Mucosa of descending colon (tissue), 3 donors: Measurements from ENCODE around the gene BSG. TPM values are rescaled to one million over a fixed set of nuclear protein-coding genes. Genes with fewer than 3 reads are reported as not detected.

ENCODE experiments used
- ATAC-seq: fragments of 200-7000 bp; cut with Tn5 transposase; one replicate; pipeline ENCODE4 v1.9.1; 2020; ENCODE audit warnings: mild to moderate bottlenecking, moderate library complexity
- DNase-seq, 3 donors: peaks; one replicate each; pipeline ENCODE4 v3.0.0-alpha.2; 2020
- H3K36me3 ChIP-seq: fragments of 200-600 bp; one replicate; pipeline ENCODE4 v1.8.0; 2021; ENCODE audit warnings: low read depth, mild to moderate bottlenecking
- H3K4me1 ChIP-seq: fragments of 200-600 bp; one replicate; pipeline ENCODE4 v1.8.0; 2021; ENCODE audit warnings: low read depth, mild to moderate bottlenecking
- H3K4me3 ChIP-seq: fragments of 200-600 bp; one replicate; pipeline ENCODE4 v1.8.0; 2021; ENCODE audit warnings: mild to moderate bottlenecking
- H3K9me3 ChIP-seq: fragments of 200-600 bp; one replicate; pipeline ENCODE4 v1.8.0; 2021; ENCODE audit warnings: mild to moderate bottlenecking
- intact Hi-C, 2 donors: fragments of 100-400 bp; cut with DNase I in 1 of 2; cut with micrococcal nuclease in 1 of 2; formaldehyde crosslinking; loops; one replicate each; pipeline versions ENCODE4 v1.11.0 to v1.11.1; 2022; cut with DNase I, micrococcal nuclease
- total RNA-seq, 3 donors: library from RNA; stranded (reverse); fragmentation: NEBNext Ultra II Directional in 2 of 3; extraction: Animal tissue kit (Norgen Biotek cat#: 25700) in 2 of 3; gene quantifications; one replicate each; pipeline versions ENCODE4 v1.2.1 to v1.2.4, GENCODE V29; 2021 to 2023
- TF ChIP-seq, protein P1 (sequence below): fragments of 200-600 bp; IDR thresholded peaks from one replicate; pipeline ENCODE4 v1.8.0; 2022; ENCODE audit warnings: antibody characterized with exemption, mild to moderate bottlenecking
- donor health status: DM: no; HTN: no; CAD: no; lungs with moderate emphysema.
- donor health status: DM: no; HTN: no; CAD: no.
- donor health status: DM: no; HTN: yes; CAD: no.

BSG gene
- total RNA-seq, 3 donors from 2014 or later: 695 to 1,536 (median 896) TPM

DNA sequence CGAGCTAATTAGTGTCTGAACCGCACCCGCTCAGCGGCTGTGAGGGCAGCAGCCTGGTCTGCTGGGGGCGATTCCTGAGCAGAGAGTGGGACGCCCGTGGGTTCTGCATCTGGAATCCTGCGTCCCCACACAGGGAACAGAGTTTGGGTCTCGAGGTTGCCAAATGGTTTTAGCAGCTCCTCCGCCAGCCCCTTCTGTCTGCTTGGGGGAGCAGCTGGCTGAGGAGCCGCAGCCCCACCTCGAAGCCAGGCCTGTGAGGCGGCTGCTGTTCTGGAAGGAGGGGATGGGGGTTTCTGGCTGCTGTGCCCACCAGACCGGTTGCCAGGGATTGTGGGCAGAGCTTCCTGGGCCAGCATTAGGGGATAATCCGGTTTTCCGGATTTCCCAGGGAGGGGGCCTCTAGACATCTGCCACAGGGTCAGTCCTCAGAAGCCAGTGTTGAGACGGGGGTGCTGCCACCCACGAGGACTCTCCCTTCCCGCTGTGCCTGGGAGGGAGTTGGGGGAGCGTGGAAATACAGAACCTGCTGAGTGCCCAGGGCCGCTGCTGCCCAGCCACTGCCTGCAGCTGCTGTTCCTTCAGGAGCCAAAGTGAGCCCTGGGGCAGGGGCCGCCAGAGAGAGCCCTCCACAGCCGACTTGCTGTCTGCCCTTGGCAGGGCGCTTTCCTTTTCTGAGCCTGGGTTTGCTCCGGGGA, 38.9 kb upstream of the BSG start:
- H3K4me1 ChIP-seq: peaks cover 21% of the 10 kb centered on the region
- H3K4me3 ChIP-seq: no peak overlapping the region
- TF ChIP-seq, protein P1, sequence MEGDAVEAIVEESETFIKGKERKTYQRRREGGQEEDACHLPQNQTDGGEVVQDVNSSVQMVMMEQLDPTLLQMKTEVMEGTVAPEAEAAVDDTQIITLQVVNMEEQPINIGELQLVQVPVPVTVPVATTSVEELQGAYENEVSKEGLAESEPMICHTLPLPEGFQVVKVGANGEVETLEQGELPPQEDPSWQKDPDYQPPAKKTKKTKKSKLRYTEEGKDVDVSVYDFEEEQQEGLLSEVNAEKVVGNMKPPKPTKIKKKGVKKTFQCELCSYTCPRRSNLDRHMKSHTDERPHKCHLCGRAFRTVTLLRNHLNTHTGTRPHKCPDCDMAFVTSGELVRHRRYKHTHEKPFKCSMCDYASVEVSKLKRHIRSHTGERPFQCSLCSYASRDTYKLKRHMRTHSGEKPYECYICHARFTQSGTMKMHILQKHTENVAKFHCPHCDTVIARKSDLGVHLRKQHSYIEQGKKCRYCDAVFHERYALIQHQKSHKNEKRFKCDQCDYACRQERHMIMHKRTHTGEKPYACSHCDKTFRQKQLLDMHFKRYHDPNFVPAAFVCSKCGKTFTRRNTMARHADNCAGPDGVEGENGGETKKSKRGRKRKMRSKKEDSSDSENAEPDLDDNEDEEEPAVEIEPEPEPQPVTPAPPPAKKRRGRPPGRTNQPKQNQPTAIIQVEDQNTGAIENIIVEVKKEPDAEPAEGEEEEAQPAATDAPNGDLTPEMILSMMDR: no peak
- no peak for ATAC-seq
- no peak for DNase-seq
- H3K36me3 ChIP-seq: peaks cover 9% of the 10 kb centered on the region
- H3K9me3 ChIP-seq: no peaks in the 10 kb centered on the region
- intact Hi-C loops: no loop called here

DNA sequence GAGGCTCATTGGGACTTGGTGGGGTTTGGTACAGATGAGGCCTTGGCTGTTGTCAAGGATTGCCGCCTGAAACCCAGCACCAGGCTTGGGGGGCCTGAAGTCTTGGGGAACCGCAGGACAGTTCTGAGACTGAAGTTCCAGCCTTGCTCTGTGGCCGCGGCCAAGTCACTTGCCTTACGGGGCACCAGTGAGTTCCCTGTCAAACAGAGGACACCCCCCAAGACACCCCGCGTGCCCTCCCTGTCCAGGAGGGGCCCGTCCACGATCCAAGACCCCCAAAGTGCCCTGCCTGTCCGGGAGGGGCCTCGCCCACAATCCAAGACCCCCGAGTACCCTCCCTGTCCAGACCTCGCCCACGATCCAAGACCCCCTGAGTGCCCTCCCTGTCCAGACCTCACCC, 38.3 kb upstream of the BSG start:
- Histone ChIP-seq H3K36me3 (peaks cover 9% of the 10 kb centered on the region), H3K4me3 (no peak overlapping the region), H3K9me3 (no peaks in the 10 kb centered on the region), H3K4me1 (peaks cover 21% of the 10 kb centered on the region)
- TF ChIP-seq, protein P1: no peak
- intact Hi-C loops: no loop called here
- no peak for ATAC-seq
- no peak for DNase-seq

DNA sequence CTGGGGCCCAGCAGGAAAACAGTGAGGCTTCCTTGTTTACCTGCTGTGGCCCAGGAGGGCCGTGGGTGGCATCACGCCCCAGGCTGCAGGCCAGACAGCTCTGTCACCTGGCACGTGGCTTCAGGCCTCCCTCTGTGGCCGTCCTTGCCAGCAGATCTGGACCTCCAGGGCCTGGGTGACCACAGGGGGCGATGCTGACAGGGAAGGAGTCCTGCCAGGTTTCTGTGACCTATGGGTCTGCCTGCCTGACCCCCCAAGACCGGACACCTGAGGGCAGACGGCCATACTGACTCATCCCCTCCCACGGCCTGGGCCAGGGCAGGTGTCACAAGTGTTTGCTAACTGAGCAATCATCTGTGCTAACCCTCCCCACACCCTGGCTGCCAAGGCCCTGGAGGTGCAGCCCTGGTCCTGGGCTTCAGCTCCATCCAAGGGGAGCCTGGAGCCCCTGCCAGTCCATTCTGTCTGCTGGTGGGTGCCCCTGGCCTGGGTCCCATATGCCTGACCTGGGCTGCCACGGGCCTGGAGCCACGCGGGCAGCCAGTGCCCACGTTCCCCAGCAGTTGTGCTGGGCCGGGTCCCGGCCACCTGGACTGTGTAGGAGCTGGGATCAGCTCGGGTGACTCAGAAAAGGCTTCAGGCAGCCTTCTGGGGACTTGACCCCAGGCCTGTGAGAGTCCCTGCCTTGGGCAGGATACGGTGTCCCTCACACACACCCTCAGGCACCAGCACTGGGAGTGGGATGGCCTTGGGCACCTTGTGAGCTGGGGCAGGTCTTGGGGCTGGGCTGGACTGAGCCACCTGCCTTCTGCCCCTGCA, 37.2 kb upstream of the BSG start:
- no peaks in the 10 kb centered on the region for H3K9me3 ChIP-seq
- no peak overlapping the region for H3K4me3 ChIP-seq
- no peak for ATAC-seq
- H3K4me1 ChIP-seq: peaks cover 21% of the 10 kb centered on the region
- TF ChIP-seq, protein P1: no peak
- intact Hi-C loops: no loop called here
- peak in 1 of 3 donors; percentile 53 for DNase-seq
- H3K36me3 ChIP-seq: peaks cover 9% of the 10 kb centered on the region

DNA sequence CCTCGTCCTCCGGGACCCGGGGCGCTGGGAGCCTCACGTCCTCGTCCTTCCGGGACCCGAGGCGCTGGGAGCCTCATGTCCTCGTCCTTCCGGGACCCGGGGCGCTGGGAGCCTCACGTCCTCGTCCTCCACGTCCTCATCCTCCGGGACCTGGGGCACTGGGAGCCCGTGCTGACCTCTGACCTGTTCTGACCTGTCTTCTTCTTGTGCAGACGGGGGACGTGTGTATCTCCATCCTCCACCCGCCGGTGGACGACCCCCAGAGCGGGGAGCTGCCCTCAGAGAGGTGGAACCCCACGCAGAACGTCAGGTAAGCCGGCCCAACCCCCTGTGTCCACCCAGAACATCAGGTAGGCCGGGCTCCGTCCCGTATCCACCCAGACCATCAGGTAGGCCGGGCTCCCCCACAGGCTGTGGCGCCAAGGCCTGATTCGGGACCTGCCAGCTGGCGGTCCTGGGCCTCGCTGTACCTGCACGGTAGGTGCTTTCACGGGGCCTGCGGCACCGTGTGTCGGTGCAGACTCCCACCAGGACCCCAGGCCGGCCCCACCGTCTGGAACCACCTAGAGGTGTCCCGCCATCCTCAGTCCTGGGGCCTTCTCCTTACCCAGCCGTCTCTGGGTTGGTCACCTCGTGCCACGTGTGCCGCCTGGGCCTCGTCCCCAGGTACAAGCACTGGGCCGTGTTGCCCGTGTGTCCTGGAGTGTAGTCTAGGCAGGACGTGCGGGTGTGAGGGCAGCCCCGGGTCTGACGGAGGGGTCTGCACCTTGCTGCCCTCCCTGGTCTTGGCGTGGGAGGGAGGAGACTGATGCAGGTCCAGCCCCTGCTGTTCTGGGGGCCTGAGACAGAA, 36.1 kb upstream of the BSG start:
- TF ChIP-seq, protein P1: no peak
- intact Hi-C loops: no loop called here
- no peak overlapping the region for H3K4me3 ChIP-seq
- peaks cover 9% of the 10 kb centered on the region for H3K36me3 ChIP-seq
- ATAC-seq (no peak), DNase-seq (peak in 1 of 3 donors; percentile 50)
- H3K4me1 ChIP-seq: peaks cover 21% of the 10 kb centered on the region
- H3K9me3 ChIP-seq: no peaks in the 10 kb centered on the region

DNA sequence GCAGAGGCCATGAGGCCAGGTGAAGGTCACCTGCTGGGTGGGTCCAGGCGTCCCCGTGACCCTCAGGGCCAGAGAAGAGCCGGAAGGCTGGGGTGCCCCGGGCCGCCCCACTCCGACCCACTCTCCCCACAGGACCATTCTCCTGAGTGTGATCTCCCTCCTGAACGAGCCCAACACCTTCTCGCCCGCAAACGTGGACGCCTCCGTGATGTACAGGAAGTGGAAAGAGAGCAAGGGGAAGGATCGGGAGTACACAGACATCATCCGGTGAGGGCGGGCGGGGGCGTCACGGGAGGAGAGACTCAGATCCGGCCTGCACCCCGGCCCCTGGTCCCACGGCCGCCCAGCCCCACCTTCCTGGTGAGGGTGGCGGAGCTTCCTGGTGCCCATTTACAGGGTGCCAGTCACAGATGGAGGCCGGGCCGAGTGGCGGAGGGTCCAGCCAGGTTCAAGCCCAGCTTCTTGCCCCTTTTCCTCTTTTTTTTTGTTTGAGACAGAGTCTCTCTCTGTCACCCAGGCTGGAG, 35.5 kb upstream of the BSG start:
- TF ChIP-seq, protein P1: no peak
- H3K9me3 ChIP-seq: no peaks in the 10 kb centered on the region
- intact Hi-C loops: no loop called here
- H3K4me3 ChIP-seq: no peak overlapping the region
- no peak for DNase-seq
- H3K4me1 ChIP-seq: peaks cover 21% of the 10 kb centered on the region
- H3K36me3 ChIP-seq: peaks cover 9% of the 10 kb centered on the region
- ATAC-seq: no peak
